Muscle of leg (tissue), 11 donors: Measurements from ENCODE around the gene RPL11. TPM values are rescaled to one million over a fixed set of nuclear protein-coding genes. Genes with fewer than 3 reads are reported as not detected.
A peak's percentile ranks its signal among the peaks of the same experiment; 100 is the strongest.

ENCODE experiments used
- DNase-seq: peaks from one replicate; pipeline ENCODE4 v3.0.0; 2013
- H3K27ac ChIP-seq: one replicate; pipeline ENCODE4 v1.5.1; 2013; ENCODE audit warnings: mild to moderate bottlenecking, low read length, control low read depth
- H3K27me3 ChIP-seq: one replicate; pipeline ENCODE4 v1.6.1; 2013; ENCODE audit warnings: low read length; ENCODE audit not compliant: control insufficient read depth, insufficient read depth
- H3K36me3 ChIP-seq: one replicate; pipeline ENCODE4 v1.6.1; 2013; ENCODE audit warnings: low read length; ENCODE audit not compliant: control insufficient read depth, insufficient read depth
- H3K4me1 ChIP-seq: one replicate; pipeline ENCODE4 v1.6.1; 2013; ENCODE audit warnings: low read length; ENCODE audit not compliant: control insufficient read depth, insufficient read depth
- H3K4me3 ChIP-seq: one replicate; pipeline ENCODE4 v1.5.1; 2013; ENCODE audit warnings: low read length, control low read depth
- H3K9me3 ChIP-seq: replicated peaks from 2 replicates; pipeline ENCODE4 v1.6.1; 2013; ENCODE audit warnings: low read depth, low read length; ENCODE audit not compliant: control insufficient read depth
- WGBS: methylation state at CpG from one replicate; pipeline ENCODE4 v1.1.5; 2013; ENCODE audit warnings: missing lambda C conversion rate; ENCODE audit not compliant: insufficient coverage; 5-methylcytosine and 5-hydroxymethylcytosine counted together
- polyA plus RNA-seq, 8 donors: library from polyadenylated mRNA; unstranded; fragments of 120-200 nt; gene quantifications; one replicate each; pipeline versions ENCODE4 v1.2.1 to v1.2.3, GENCODE V29; 2013; ENCODE audit warnings: inconsistent platforms in 1 of 8, low replicate concordance in 1 of 8; ENCODE audit not compliant: insufficient read length in 8 of 8, insufficient read depth in 1 of 8
- total RNA-seq: library from RNA; stranded (reverse); fragments of 120-200 nt; gene quantifications from one replicate; pipeline ENCODE4 v1.2.4, GENCODE V29; 2013

RPL11 gene
- total and polyA plus RNA-seq, 9 donors = 2,763 to 3,658 (median 3,093) TPM

- H3K4me1 ChIP-seq = peaks cover 14% of the 10 kb centered on the region
- H3K36me3 ChIP-seq = peaks cover 3% of the 10 kb centered on the region
- peak overlapping the region; percentile 84 for H3K4me3 ChIP-seq
- 10% methylated on average over 22 of the region's 28 CpGs for WGBS
- H3K27me3 ChIP-seq = no peaks in the 10 kb centered on the region
- H3K27ac ChIP-seq = peak overlapping the region; percentile 82
- H3K9me3 ChIP-seq = no peaks in the 10 kb centered on the region
- DNase-seq = no peak
Measured at GRCh38 chr1:23742670-23743286, 51.2 kb downstream of the RPL11 start.

GRCh38 chr1:23743287-23744152 lies 51.9 kb downstream of the RPL11 start, which contains the start of gene ELOA:
Gene ELOA, plus strand, starts transcription at chr1:23743471. Its CDS starts 33 bp downstream, at chr1:23743504.
- DNase-seq = peak; percentile 92
- H3K36me3 ChIP-seq = peaks cover 9% of the 10 kb centered on the region
- peak within 1 kb of the TSS; percentile 84 for H3K27ac ChIP-seq
- H3K9me3 ChIP-seq = no peaks in the 10 kb centered on the region
- H3K4me1 ChIP-seq = peaks cover 14% of the 10 kb centered on the region
- peak within 1 kb of the TSS; percentile 84 for H3K4me3 ChIP-seq
- H3K27me3 ChIP-seq = no peaks in the 10 kb centered on the region
- WGBS = under 1% methylated on average over 109 of the region's 119 CpGs

GRCh38 chr1:23745515-23745914 lies 53.9 kb downstream of the RPL11 start:
- peak; percentile 15 for DNase-seq
- no peak overlapping the region for H3K27ac ChIP-seq
- WGBS = no CpG with 5 or more reads among the region's 1 CpG
- no peaks in the 10 kb centered on the region for H3K27me3 ChIP-seq
- no peaks in the 10 kb centered on the region for H3K9me3 ChIP-seq
- H3K36me3 ChIP-seq = peaks cover 12% of the 10 kb centered on the region
- H3K4me1 ChIP-seq = peaks cover 14% of the 10 kb centered on the region
- H3K4me3 ChIP-seq = no peak overlapping the region

Other genes starting within 250 kb of the RPL11 start
- 59.6 TPM for gene ASAP3, start 207.6 kb upstream of the RPL11 start, total RNA-seq
- gene ASAP3, start 207.6 kb upstream of the RPL11 start, polyA plus RNA-seq = 10 to 100 TPM; 47.6 to 66.3 (median 53.8) TPM
- 3.5 TPM for gene E2F2, start 160.6 kb upstream of the RPL11 start, total RNA-seq
- 1 to 10 TPM; 4.2 to 6.2 (median 5.0) TPM for gene E2F2, start 160.6 kb upstream of the RPL11 start, polyA plus RNA-seq
- 129 TPM for gene ID3, start 132.3 kb upstream of the RPL11 start, total RNA-seq
- gene ID3, start 132.3 kb upstream of the RPL11 start, polyA plus RNA-seq = 10 to 100 TPM; 46.9 to 98.2 (median 77.3) TPM
- 25.6 TPM for gene ELOA, start 51.7 kb downstream of the RPL11 start, total RNA-seq
- 10 to 100 TPM; 21.5 to 32.0 (median 27.5) TPM for gene ELOA, start 51.7 kb downstream of the RPL11 start, polyA plus RNA-seq
- gene PITHD1, start 86.6 kb downstream of the RPL11 start, total RNA-seq = 42.6 TPM
- gene PITHD1, start 86.6 kb downstream of the RPL11 start, polyA plus RNA-seq = 10 to 100 TPM; 33.4 to 44.5 (median 37.8) TPM
- gene LYPLA2, start 99.3 kb downstream of the RPL11 start, total RNA-seq = 23.5 TPM
- gene LYPLA2, start 99.3 kb downstream of the RPL11 start, polyA plus RNA-seq = 10 to 100 TPM; 35.0 to 42.9 (median 37.1) TPM
- 27.4 TPM for gene GALE, start 108.9 kb downstream of the RPL11 start, total RNA-seq
- 10 to 100 TPM; 19.5 to 27.8 (median 22.7) TPM for gene GALE, start 108.9 kb downstream of the RPL11 start, polyA plus RNA-seq
- gene HMGCL, start 133.6 kb downstream of the RPL11 start, total RNA-seq = 33.7 TPM
- gene HMGCL, start 133.6 kb downstream of the RPL11 start, polyA plus RNA-seq = 10 to 100 TPM; 21.3 to 29.6 (median 22.6) TPM
- 20.4 TPM for gene FUCA1, start 176.5 kb downstream of the RPL11 start, total RNA-seq
- gene FUCA1, start 176.5 kb downstream of the RPL11 start, polyA plus RNA-seq = 10 to 100 TPM; 12.7 to 17.7 (median 13.6) TPM
- gene CNR2, start 221.6 kb downstream of the RPL11 start, total RNA-seq = under 0.01 TPM
- under 1 TPM in 7 of 8 donors, not detected in 1; 0.03 to 0.12 (median 0.05) TPM for gene CNR2, start 221.6 kb downstream of the RPL11 start, polyA plus RNA-seq